Spinal cord (tissue), 10 donors: Measurements from ENCODE around the gene IGSF3. TPM values are rescaled to one million over a fixed set of nuclear protein-coding genes. Genes with fewer than 3 reads are reported as not detected.
"Not testable (repeated sequence)": the region's sequence is repeated elsewhere in the genome, so short reads cannot be mapped to it uniquely, and the experiment has no call there.

Source experiments
- DNase-seq, 6 donors: peaks; one replicate each; pipeline versions ENCODE4 v3.0.0 to v3.0.0-alpha.2; 2013 to 2015; ENCODE audit warnings: low spot score in 6 of 6, low read depth in 4 of 6
- H3K27ac ChIP-seq: one replicate; pipeline ENCODE4 v1.5.1; 2013; ENCODE audit warnings: low read depth, low read length, control low read depth
- H3K27me3 ChIP-seq: one replicate; pipeline ENCODE4 v1.6.1; 2013; ENCODE audit warnings: low read length; ENCODE audit not compliant: control insufficient read depth, insufficient read depth
- H3K36me3 ChIP-seq: one replicate; pipeline ENCODE4 v1.6.1; 2013; ENCODE audit warnings: low read length; ENCODE audit not compliant: control insufficient read depth, insufficient read depth
- H3K4me1 ChIP-seq: one replicate; pipeline ENCODE4 v1.6.1; 2013; ENCODE audit warnings: low read length; ENCODE audit not compliant: control insufficient read depth, insufficient read depth
- H3K4me3 ChIP-seq: one replicate; pipeline ENCODE4 v1.5.1; 2013; ENCODE audit warnings: low read depth, low read length, control low read depth
- H3K9me3 ChIP-seq: one replicate; pipeline ENCODE4 v1.6.1; 2013; ENCODE audit warnings: low read length; ENCODE audit not compliant: control insufficient read depth, insufficient read depth
- WGBS: methylation state at CpG from one replicate; pipeline ENCODE4 v1.1.5; 2013; ENCODE audit warnings: missing lambda C conversion rate; ENCODE audit not compliant: insufficient coverage; 5-methylcytosine and 5-hydroxymethylcytosine counted together
- polyA plus RNA-seq, 2 donors: library from polyadenylated mRNA; unstranded; fragments of 120-200 nt; gene quantifications; one replicate each; pipeline ENCODE4 v1.2.1, GENCODE V29; 2013; ENCODE audit not compliant: insufficient read length in 2 of 2
- total RNA-seq, 2 donors: library from RNA; depleted of rRNA in 1 of 2; stranded (reverse); fragments of 120-200 nt in 1 of 2; fragments of >200 nt in 1 of 2; gene quantifications; one replicate each; pipeline versions ENCODE4 v1.2.3 to v1.2.4, GENCODE V29; 2013 to 2014
- donor health status: healthy.

Gene IGSF3
- total and polyA plus RNA-seq, 4 donors = 25.7 to 52.4 (median 45.3) TPM

- H3K27me3 ChIP-seq, DNase-seq, H3K36me3 ChIP-seq, H3K27ac ChIP-seq, H3K4me1 ChIP-seq, H3K9me3 ChIP-seq, H3K4me3 ChIP-seq: not testable (repeated sequence)
- WGBS = 40% methylated on average over 1 of the region's 2 CpGs
Measured at GRCh38 chr1:116597388-116597787, 70.1 kb downstream of the IGSF3 start.

- DNase-seq, H3K4me1 ChIP-seq, H3K4me3 ChIP-seq, H3K27me3 ChIP-seq, H3K36me3 ChIP-seq, H3K27ac ChIP-seq, H3K9me3 ChIP-seq: not testable (repeated sequence)
- no CpG with 5 or more reads among the region's 5 CpGs for WGBS
Measured at GRCh38 chr1:116596742-116597307, 70.7 kb downstream of the IGSF3 start.

GRCh38 chr1:116595946-116596741 is 71.4 kb downstream of the IGSF3 start:
- not testable (repeated sequence) for H3K4me3 ChIP-seq, H3K4me1 ChIP-seq, H3K27ac ChIP-seq, H3K27me3 ChIP-seq, H3K9me3 ChIP-seq, H3K36me3 ChIP-seq
- peak in 1 of 6 donors; percentile 67 for DNase-seq
- 13% methylated on average over 2 of the region's 8 CpGs for WGBS

- H3K4me3 ChIP-seq, DNase-seq, H3K36me3 ChIP-seq, H3K4me1 ChIP-seq, H3K9me3 ChIP-seq, H3K27me3 ChIP-seq, H3K27ac ChIP-seq: not testable (repeated sequence)
- WGBS = 67% methylated on average over 1 of the region's 4 CpGs
Measured at GRCh38 chr1:116595065-116595840, 72.3 kb downstream of the IGSF3 start.

GRCh38 chr1:116593977-116594376 is 73.6 kb downstream of the IGSF3 start:
- not testable (repeated sequence) for DNase-seq, H3K4me3 ChIP-seq, H3K36me3 ChIP-seq, H3K27ac ChIP-seq, H3K9me3 ChIP-seq, H3K27me3 ChIP-seq, H3K4me1 ChIP-seq
- WGBS = no CpG with 5 or more reads among the region's 3 CpGs

GRCh38 chr1:116593401-116593800 is 74.1 kb downstream of the IGSF3 start:
- H3K4me3 ChIP-seq, H3K27me3 ChIP-seq, H3K27ac ChIP-seq, H3K36me3 ChIP-seq, DNase-seq, H3K4me1 ChIP-seq, H3K9me3 ChIP-seq: not testable (repeated sequence)
- 76% methylated on average over 2 of the region's 5 CpGs for WGBS

- not testable (repeated sequence) for H3K9me3 ChIP-seq, H3K4me1 ChIP-seq, H3K27ac ChIP-seq, H3K27me3 ChIP-seq, H3K4me3 ChIP-seq, H3K36me3 ChIP-seq, DNase-seq
- WGBS = 56% methylated on average over 2 of the region's 7 CpGs
Measured at GRCh38 chr1:116591951-116592605, 75.5 kb downstream of the IGSF3 start.

GRCh38 chr1:116591006-116591950 is 76.3 kb downstream of the IGSF3 start:
- H3K36me3 ChIP-seq, H3K9me3 ChIP-seq, H3K27ac ChIP-seq, DNase-seq, H3K4me1 ChIP-seq, H3K4me3 ChIP-seq, H3K27me3 ChIP-seq: not testable (repeated sequence)
- WGBS = no CpG with 5 or more reads among the region's 10 CpGs
